ENCODE data around the gene GPRIN3. TPM values are rescaled to one million over a fixed set of nuclear protein-coding genes. Genes with fewer than 3 reads are reported as not detected.

GPRIN3 gene
- total RNA-seq, 6 donors from 2014 or later: 13.6 to 28.0 (median 20.6) TPM

- no peak for ATAC-seq (ENCODE audit: low FRiP score in 2 of 2)
- Histone ChIP-seq H3K4me3 (no peak overlapping the region), H3K9me3 (no peaks in the 10 kb centered on the region), H3K27me3 (no peaks in the 10 kb centered on the region), H3K4me1 (no peaks in the 10 kb centered on the region), H3K27ac (no peak overlapping the region), H3K36me3 (no peaks in the 10 kb centered on the region)
- 77 to 91% methylated on average over 2 of the region's 2 CpGs for WGBS, 2 donors
- no peak for TF ChIP-seq EP300 (IDR thresholded peaks at IDR 0.05)
- no peak for TF ChIP-seq POLR2AphosphoS5 (IDR thresholded peaks at IDR 0.05)
- no peak for TF ChIP-seq CTCF (IDR thresholded peaks at IDR 0.05)
- TF ChIP-seq POLR2A (IDR thresholded peaks at IDR 0.05): no peak
- no peak for DNase-seq
Observed at GRCh38 chr4:89242216-89242615, 65.4 kb downstream of the GPRIN3 start.

GRCh38 chr4:89230271-89230670, 77.3 kb downstream of the GPRIN3 start:
- TF ChIP-seq POLR2AphosphoS5 (IDR thresholded peaks at IDR 0.05) (no peak), EP300 (IDR thresholded peaks at IDR 0.05) (no peak), CTCF (IDR thresholded peaks at IDR 0.05) (no peak), POLR2A (IDR thresholded peaks at IDR 0.05) (no peak)
- Histone ChIP-seq H3K9me3 (no peaks in the 10 kb centered on the region), H3K36me3 (no peaks in the 10 kb centered on the region), H3K4me1 (peaks cover 0 to 3% (median 0%) of the 10 kb centered on the region in 4 donors), H3K4me3 (no peak overlapping the region), H3K27me3 (no peaks in the 10 kb centered on the region), H3K27ac (no peak overlapping the region)
- ATAC-seq (ENCODE audit: low FRiP score in 2 of 2) (no peak), DNase-seq (no peak)
- WGBS, 2 donors: 87 to 96% methylated on average over 3 of the region's 3 CpGs

- no peaks in the 10 kb centered on the region for H3K36me3 ChIP-seq
- ATAC-seq (ENCODE audit: low FRiP score in 2 of 2) (peak; percentile 86 to 95), DNase-seq (peak in 1 of 2 donors; percentile 77)
- H3K27ac ChIP-seq: no peak overlapping the region
- no peaks in the 10 kb centered on the region for H3K27me3 ChIP-seq
- TF ChIP-seq EP300 (IDR thresholded peaks at IDR 0.05): no peak
- TF ChIP-seq CTCF (IDR thresholded peaks at IDR 0.05): peak; percentile 53 to 75 (median 66)
- no peak for TF ChIP-seq POLR2A (IDR thresholded peaks at IDR 0.05)
- WGBS, 2 donors: 35 to 42% methylated on average over 9 of the region's 9 CpGs
- peaks cover 0 to 3% (median 0%) of the 10 kb centered on the region in 4 donors for H3K4me1 ChIP-seq
- H3K9me3 ChIP-seq: no peaks in the 10 kb centered on the region
- H3K4me3 ChIP-seq: no peak overlapping the region
Observed at GRCh38 chr4:89226665-89227574, 80.7 kb downstream of the GPRIN3 start.

- 49 to 58% methylated on average over 2 of the region's 2 CpGs for WGBS, 2 donors
- Histone ChIP-seq H3K4me3 (no peak overlapping the region), H3K4me1 (peaks cover 0 to under 1% (median 0%) of the 10 kb centered on the region in 4 donors), H3K9me3 (no peaks in the 10 kb centered on the region), H3K27me3 (no peaks in the 10 kb centered on the region), H3K27ac (no peak overlapping the region), H3K36me3 (no peaks in the 10 kb centered on the region)
- DNase-seq (no peak), ATAC-seq (ENCODE audit: low FRiP score in 2 of 2) (no peak)
- TF ChIP-seq CTCF (IDR thresholded peaks at IDR 0.05): no peak
- TF ChIP-seq POLR2A (IDR thresholded peaks at IDR 0.05): no peak
- TF ChIP-seq POLR2AphosphoS5 (IDR thresholded peaks at IDR 0.05): no peak
- no peak for TF ChIP-seq EP300 (IDR thresholded peaks at IDR 0.05)
Observed at GRCh38 chr4:89222170-89222569, 85.4 kb downstream of the GPRIN3 start.

Data from upper lobe of left lung (tissue), 6 donors.